GM20000 (cell line): ENCODE data around the gene AGAP1.

Source experiments
- DNase-seq: peaks from one replicate; pipeline ENCODE4 v3.0.0; 2012; ENCODE audit warnings: low spot score
- TF ChIP-seq, protein P1 (sequence below): IDR thresholded peaks from 2 replicates; pipeline ENCODE4 v1.5.1; 2012; ENCODE audit warnings: mild to moderate bottlenecking, control low read depth; ENCODE audit errors: extremely low read depth, missing control alignments

Gene AGAP1

GRCh38 chr2:235825946-235826345, 332.1 kb downstream of the AGAP1 start:
- no peak for DNase-seq
- TF ChIP-seq, protein P1, sequence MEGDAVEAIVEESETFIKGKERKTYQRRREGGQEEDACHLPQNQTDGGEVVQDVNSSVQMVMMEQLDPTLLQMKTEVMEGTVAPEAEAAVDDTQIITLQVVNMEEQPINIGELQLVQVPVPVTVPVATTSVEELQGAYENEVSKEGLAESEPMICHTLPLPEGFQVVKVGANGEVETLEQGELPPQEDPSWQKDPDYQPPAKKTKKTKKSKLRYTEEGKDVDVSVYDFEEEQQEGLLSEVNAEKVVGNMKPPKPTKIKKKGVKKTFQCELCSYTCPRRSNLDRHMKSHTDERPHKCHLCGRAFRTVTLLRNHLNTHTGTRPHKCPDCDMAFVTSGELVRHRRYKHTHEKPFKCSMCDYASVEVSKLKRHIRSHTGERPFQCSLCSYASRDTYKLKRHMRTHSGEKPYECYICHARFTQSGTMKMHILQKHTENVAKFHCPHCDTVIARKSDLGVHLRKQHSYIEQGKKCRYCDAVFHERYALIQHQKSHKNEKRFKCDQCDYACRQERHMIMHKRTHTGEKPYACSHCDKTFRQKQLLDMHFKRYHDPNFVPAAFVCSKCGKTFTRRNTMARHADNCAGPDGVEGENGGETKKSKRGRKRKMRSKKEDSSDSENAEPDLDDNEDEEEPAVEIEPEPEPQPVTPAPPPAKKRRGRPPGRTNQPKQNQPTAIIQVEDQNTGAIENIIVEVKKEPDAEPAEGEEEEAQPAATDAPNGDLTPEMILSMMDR: no peak

GRCh38 chr2:235826826-235827225, 333.0 kb downstream of the AGAP1 start:
- TF ChIP-seq, protein P1: no peak

GRCh38 chr2:235827585-235827992, 333.7 kb downstream of the AGAP1 start:
- DNase-seq: no peak
- TF ChIP-seq, protein P1: no peak

More at GRCh38 chr2:235826826-235827225, 333.0 kb downstream of the AGAP1 start:
- DNase-seq: no peak

DNA sequence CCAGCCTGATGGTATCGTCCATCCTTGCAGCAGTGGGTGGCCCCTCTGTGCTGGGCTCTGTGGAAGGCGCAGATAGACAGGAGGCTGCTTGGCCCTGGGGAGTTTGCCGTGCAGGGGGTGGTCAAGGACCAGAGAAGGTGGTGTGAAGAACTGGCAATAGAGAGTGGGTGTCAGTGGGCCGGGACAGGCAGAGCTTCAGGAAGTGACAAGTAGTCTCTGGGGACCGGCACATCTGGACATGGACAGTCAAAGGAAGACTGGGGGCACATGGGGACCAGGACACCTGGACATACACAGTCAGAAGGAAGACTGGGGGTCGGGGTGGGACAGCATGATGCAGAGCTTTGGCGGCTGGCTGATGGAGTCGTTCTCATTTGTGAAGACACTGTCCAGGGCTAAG, 335.9 kb downstream of the AGAP1 start:
- TF ChIP-seq, protein P1: no peak
- DNase-seq: no peak

- no peak for DNase-seq
- TF ChIP-seq, protein P1: no peak
Observed at GRCh38 chr2:235831755-235832154, 337.9 kb downstream of the AGAP1 start.

GRCh38 chr2:235832941-235833340, 339.1 kb downstream of the AGAP1 start:
- TF ChIP-seq, protein P1: no peak
- no peak for DNase-seq

- no peak for DNase-seq
Observed at GRCh38 chr2:235833971-235834620, 340.3 kb downstream of the AGAP1 start.

More at GRCh38 chr2:235833971-235834620, 340.3 kb downstream of the AGAP1 start:
- TF ChIP-seq, protein P1: no peak
